HepG2 (cell line): Measurements from ENCODE around the gene ZNF443. TPM values are rescaled to one million over a fixed set of nuclear protein-coding genes. Genes with fewer than 3 reads are reported as not detected.

Experiments
- AGO1 ChIP-seq: fragments of 200-400 bp; formaldehyde crosslinking; IDR thresholded peaks from 2 replicates; pipeline ENCODE4 v1.6.1; 2017; ENCODE audit warnings: mild to moderate bottlenecking, low read depth, low read length, moderate library complexity; ENCODE audit not compliant: poor library complexity, severe bottlenecking
- AHR ChIP-seq: IDR thresholded peaks from 2 replicates; pipeline ENCODE4 v1.6.1; 2018; ENCODE audit warnings: missing genetic modification reagents, missing compliant biosample characterization
- ELF3 ChIP-seq: IDR thresholded peaks from 2 replicates; pipeline ENCODE4 v1.6.1; 2016; ENCODE audit warnings: missing genetic modification reagents, missing compliant biosample characterization
- GATA4 ChIP-seq: sonication (generic); IDR thresholded peaks from 2 replicates; pipeline ENCODE4 v1.6.1; 2016; ENCODE audit warnings: antibody characterized with exemption, low read depth, borderline replicate concordance
- HMGXB3 ChIP-seq: sonication (generic); formaldehyde crosslinking; IDR thresholded peaks from 2 replicates; pipeline ENCODE4 v1.4.0; 2020; ENCODE audit warnings: missing genetic modification reagents, borderline replicate concordance
- MED1 ChIP-seq: sonication (generic); formaldehyde crosslinking; IDR thresholded peaks from 2 replicates; pipeline ENCODE4 v1.4.0; 2020; ENCODE audit warnings: missing genetic modification reagents
- NFRKB ChIP-seq: fragments of 450-650 bp; IDR thresholded peaks from 2 replicates; pipeline ENCODE4 v1.6.1; 2017
- REPIN1 ChIP-seq: sonication (generic); formaldehyde crosslinking; IDR thresholded peaks from 2 replicates; pipeline ENCODE4 v1.8.0; 2022; ENCODE audit warnings: missing genetic modification reagents, low read depth, mild to moderate bottlenecking, borderline replicate concordance
- TOPORS ChIP-seq: sonication (generic); formaldehyde crosslinking; IDR thresholded peaks from 2 replicates; pipeline ENCODE4 v1.8.0; 2023; ENCODE audit warnings: mild to moderate bottlenecking, missing genetic modification reagents
- ZNF18 ChIP-seq: sonication (generic); formaldehyde crosslinking; IDR thresholded peaks from 2 replicates; pipeline ENCODE4 v1.8.0; 2022; ENCODE audit warnings: mild to moderate bottlenecking, missing genetic modification reagents; ENCODE audit not compliant: insufficient replicate concordance
- ZNF3 ChIP-seq: IDR thresholded peaks from 2 replicates; pipeline ENCODE4 v1.7.0; 2017; ENCODE audit warnings: inconsistent platforms
- ZNF749 ChIP-seq: sonication (generic); formaldehyde crosslinking; IDR thresholded peaks from 2 replicates; pipeline ENCODE4 v1.8.0; 2022; ENCODE audit warnings: mild to moderate bottlenecking, missing genetic modification reagents, moderate library complexity, borderline replicate concordance
- ZSCAN29 ChIP-seq: sonication (generic); formaldehyde crosslinking; conservative IDR thresholded peaks from 2 replicates; pipeline ENCODE4 v1.4.0; 2020; ENCODE audit warnings: mild to moderate bottlenecking, missing genetic modification reagents
- polyA plus RNA-seq, 8 experiments: library from polyadenylated mRNA; depleted of rRNA in 3 of 8; stranded (reverse) in 7 of 8; unstranded in 1 of 8; fragments of >200 nt; fragmentation: Illumina TruSeq in 4 of 8; extraction: Trizol in 4 of 8; gene quantifications; 2 replicates each; pipeline versions ENCODE4 v1.2.1 to v1.2.3, GENCODE V29; 2011 to 2016; ENCODE audit warnings: low read depth in 4 of 8, missing spikeins in 1 of 8, mixed read lengths in 1 of 8; ENCODE audit not compliant: insufficient read depth in 1 of 8
- total RNA-seq, 5 experiments: library from RNA; depleted of rRNA; stranded (reverse); fragments of >200 nt; fragmentation: Illumina TruSeq; extraction: Trizol; gene quantifications; 2 replicates each; pipeline ENCODE4 v1.2.3, GENCODE V29; 2016; ENCODE audit warnings: low read depth in 1 of 5
- TF ChIP-seq, protein P1 (sequence below): sonication (generic); formaldehyde crosslinking; IDR thresholded peaks from 2 replicates; pipeline ENCODE4; 2020; ENCODE audit warnings: missing genetic modification reagents, mild to moderate bottlenecking, borderline replicate concordance
- TF ChIP-seq, protein P2 (sequence below): sonication (generic); formaldehyde crosslinking; IDR thresholded peaks from 2 replicates; pipeline ENCODE4 v1.5.0; 2020; ENCODE audit warnings: mild to moderate bottlenecking, missing genetic modification reagents, borderline replicate concordance
- TF ChIP-seq, protein P3 (sequence below): sonication (generic); formaldehyde crosslinking; IDR thresholded peaks from 2 replicates; pipeline ENCODE4 v1.5.0; 2020; ENCODE audit warnings: missing genetic modification reagents, mild to moderate bottlenecking, borderline replicate concordance

ZNF443 gene
- total and polyA plus RNA-seq, 2 of the 13 experiments (the other 11 are each of a cell fraction or from before 2014, with no cell fraction given), result 3.6 to 19.0 TPM

GRCh38 chr19:12484371-12485051 lies 43.7 kb upstream of the ZNF443 start, which contains the start of gene ZNF709 (continued):
- TF ChIP-seq ZNF749, result no peak
- TF ChIP-seq ZNF3 (CRISPR knock-in tag), result no peak
- TF ChIP-seq TOPORS (CRISPR knock-in tag), result no peak
- TF ChIP-seq ZSCAN29, result peak; percentile 98
- peak; percentile 15; the same call in 1 of the 2 replicates for TF ChIP-seq ELF3 (CRISPR knock-in tag)
- TF ChIP-seq MED1, result no peak
- TF ChIP-seq GATA4, result peak; percentile 85; the same call in 1 of the 2 replicates
- no peak for TF ChIP-seq ZNF18 (CRISPR knock-in tag)
- peak; percentile 78; the same call in 1 of the 2 replicates for TF ChIP-seq REPIN1 (CRISPR knock-in tag)
- TF ChIP-seq, protein P1, sequence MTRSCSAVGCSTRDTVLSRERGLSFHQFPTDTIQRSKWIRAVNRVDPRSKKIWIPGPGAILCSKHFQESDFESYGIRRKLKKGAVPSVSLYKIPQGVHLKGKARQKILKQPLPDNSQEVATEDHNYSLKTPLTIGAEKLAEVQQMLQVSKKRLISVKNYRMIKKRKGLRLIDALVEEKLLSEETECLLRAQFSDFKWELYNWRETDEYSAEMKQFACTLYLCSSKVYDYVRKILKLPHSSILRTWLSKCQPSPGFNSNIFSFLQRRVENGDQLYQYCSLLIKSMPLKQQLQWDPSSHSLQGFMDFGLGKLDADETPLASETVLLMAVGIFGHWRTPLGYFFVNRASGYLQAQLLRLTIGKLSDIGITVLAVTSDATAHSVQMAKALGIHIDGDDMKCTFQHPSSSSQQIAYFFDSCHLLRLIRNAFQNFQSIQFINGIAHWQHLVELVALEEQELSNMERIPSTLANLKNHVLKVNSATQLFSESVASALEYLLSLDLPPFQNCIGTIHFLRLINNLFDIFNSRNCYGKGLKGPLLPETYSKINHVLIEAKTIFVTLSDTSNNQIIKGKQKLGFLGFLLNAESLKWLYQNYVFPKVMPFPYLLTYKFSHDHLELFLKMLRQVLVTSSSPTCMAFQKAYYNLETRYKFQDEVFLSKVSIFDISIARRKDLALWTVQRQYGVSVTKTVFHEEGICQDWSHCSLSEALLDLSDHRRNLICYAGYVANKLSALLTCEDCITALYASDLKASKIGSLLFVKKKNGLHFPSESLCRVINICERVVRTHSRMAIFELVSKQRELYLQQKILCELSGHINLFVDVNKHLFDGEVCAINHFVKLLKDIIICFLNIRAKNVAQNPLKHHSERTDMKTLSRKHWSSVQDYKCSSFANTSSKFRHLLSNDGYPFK, result peak; percentile 70; the same call in 1 of the 2 replicates
- TF ChIP-seq HMGXB3 (CRISPR knock-in tag), result no peak; the same call in 1 of the 2 replicates
- TF ChIP-seq, protein P2, sequence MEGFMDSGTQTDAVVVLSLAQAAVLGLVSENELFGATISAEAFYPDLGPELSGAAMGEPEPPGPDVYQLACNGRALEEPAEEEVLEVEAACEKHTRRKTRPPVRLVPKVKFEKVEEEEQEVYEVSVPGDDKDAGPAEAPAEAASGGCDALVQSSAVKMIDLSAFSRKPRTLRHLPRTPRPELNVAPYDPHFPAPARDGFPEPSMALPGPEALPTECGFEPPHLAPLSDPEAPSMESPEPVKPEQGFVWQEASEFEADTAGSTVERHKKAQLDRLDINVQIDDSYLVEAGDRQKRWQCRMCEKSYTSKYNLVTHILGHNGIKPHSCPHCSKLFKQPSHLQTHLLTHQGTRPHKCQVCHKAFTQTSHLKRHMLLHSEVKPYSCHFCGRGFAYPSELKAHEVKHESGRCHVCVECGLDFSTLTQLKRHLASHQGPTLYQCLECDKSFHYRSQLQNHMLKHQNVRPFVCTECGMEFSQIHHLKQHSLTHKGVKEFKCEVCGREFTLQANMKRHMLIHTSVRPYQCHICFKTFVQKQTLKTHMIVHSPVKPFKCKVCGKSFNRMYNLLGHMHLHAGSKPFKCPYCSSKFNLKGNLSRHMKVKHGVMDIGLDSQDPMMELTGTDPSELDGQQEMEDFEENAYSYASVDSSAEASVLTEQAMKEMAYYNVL (CRISPR knock-in tag), result peak; percentile 36; the same call in 1 of the 2 replicates
- TF ChIP-seq NFRKB, result no peak
- TF ChIP-seq AGO1, result no peak
- TF ChIP-seq AHR, result no peak
- TF ChIP-seq, protein P3, sequence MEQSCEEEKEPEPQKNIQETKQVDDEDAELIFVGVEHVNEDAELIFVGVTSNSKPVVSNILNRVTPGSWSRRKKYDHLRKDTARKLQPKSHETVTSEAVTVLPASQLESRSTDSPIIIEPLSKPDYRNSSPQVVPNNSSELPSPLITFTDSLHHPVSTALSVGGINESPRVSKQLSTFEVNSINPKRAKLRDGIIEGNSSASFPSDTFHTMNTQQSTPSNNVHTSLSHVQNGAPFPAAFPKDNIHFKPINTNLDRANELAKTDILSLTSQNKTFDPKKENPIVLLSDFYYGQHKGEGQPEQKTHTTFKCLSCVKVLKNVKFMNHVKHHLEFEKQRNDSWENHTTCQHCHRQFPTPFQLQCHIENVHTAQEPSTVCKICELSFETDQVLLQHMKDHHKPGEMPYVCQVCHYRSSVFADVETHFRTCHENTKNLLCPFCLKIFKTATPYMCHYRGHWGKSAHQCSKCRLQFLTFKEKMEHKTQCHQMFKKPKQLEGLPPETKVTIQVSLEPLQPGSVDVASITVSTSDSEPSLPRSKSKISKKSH (CRISPR knock-in tag), result peak; percentile 69; the same call in 1 of the 2 replicates
